Measurements from ENCODE around the gene DYNLT1. TPM values are rescaled to one million over a fixed set of nuclear protein-coding genes. Genes with fewer than 3 reads are reported as not detected.
"Not testable (repeated sequence)": the region's sequence is repeated elsewhere in the genome, so short reads cannot be mapped to it uniquely, and the experiment has no call there.

The DYNLT1 gene
- total and polyA plus RNA-seq, 10 of the 15 experiments (the other 5 are each of a cell fraction or from before 2014, with no cell fraction given): 33.6 to 298 (median 89.2) TPM

DNA sequence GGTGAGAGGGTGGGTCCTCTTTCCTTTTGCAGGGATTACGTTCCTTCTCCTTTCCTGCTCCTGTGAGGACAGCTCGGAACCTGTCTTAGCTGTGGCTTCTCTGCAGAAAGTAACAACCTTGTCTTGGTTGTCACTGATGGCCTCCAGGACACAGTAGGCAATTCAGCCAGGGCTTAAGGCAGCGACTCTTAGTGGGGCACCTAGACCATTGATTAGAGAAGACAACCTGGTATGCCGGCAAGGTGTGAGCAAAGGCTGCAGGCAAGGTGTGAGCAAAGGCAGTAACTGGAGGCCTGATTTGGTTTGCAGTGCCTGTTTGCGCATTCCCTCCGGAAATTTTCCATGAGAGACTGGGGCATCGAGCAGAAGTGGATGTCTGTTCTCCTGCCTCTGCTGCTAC lies 37.6 kb downstream of the DYNLT1 start:
- SMC1A ChIA-PET (ENCODE audit: uncharacterized antibody, unreplicated experiment): interaction anchor here (1.7 to 4.4 kb wide), 2 partner anchors 386 to 393 kb away, joined by 6 to 36 read pairs; no protein-coding TSS in a partner anchor
- Histone ChIP-seq H3K4me1 (ENCODE audit: control insufficient read depth, insufficient read depth, low read length) (no peaks in the 10 kb centered on the region), H3K36me3 (ENCODE audit: control insufficient read depth in 2 of 2, insufficient read depth in 2 of 2, low read length in 1 of 2) (peaks cover 8 to 20% of the 10 kb centered on the region in 2 experiments; a peak in 3 of 4 replicates), H3K9me3 (replicated peaks; ENCODE audit: control insufficient read depth, insufficient read depth, low read length) (no peaks in the 10 kb centered on the region), H3K27me3 (replicated peaks in 1 of 2; ENCODE audit: control insufficient read depth in 2 of 2, insufficient read depth in 2 of 2, low read length in 1 of 2) (no peaks in the 10 kb centered on the region), H4K20me1 (ENCODE audit: control insufficient read depth, insufficient read depth) (no peaks in the 10 kb centered on the region), H3K4me2 (ENCODE audit: control insufficient read depth, insufficient read depth) (no peak overlapping the region), H2AFZ (ENCODE audit: control insufficient read depth, low read depth, low read length) (no peak overlapping the region), H3K27ac (ENCODE audit: control insufficient read depth, insufficient read depth) (no peak overlapping the region), H3K79me2 (ENCODE audit: control insufficient read depth, insufficient read depth, low read length) (no peaks in the 10 kb centered on the region), H3K9ac (ENCODE audit: control insufficient read depth, insufficient read depth, low read length) (no peak overlapping the region), H3K4me3 (no peak overlapping the region)
- no TSS peak for BruUV-seq (replicated peaks)
- TF ChIP-seq PAX8 (IDR thresholded peaks at IDR 0.05) (no peak), MXI1 (IDR thresholded peaks at IDR 0.05; ENCODE audit: low read depth, low read length) (no peak), SMAD5 (IDR thresholded peaks at IDR 0.05; ENCODE audit: low read depth) (no peak), RUNX3 (IDR thresholded peaks at IDR 0.05; ENCODE audit: low read length) (no peak), CREM (IDR thresholded peaks at IDR 0.05; ENCODE audit: low read depth) (no peak), ZBED1 (IDR thresholded peaks at IDR 0.05; ENCODE audit: borderline replicate concordance) (no peak), RB1 (IDR thresholded peaks at IDR 0.05; ENCODE audit: borderline replicate concordance) (no peak), ASH2L (IDR thresholded peaks at IDR 0.05; ENCODE audit: borderline replicate concordance, low read depth) (no peak)
- TF ChIP-seq, protein P1, sequence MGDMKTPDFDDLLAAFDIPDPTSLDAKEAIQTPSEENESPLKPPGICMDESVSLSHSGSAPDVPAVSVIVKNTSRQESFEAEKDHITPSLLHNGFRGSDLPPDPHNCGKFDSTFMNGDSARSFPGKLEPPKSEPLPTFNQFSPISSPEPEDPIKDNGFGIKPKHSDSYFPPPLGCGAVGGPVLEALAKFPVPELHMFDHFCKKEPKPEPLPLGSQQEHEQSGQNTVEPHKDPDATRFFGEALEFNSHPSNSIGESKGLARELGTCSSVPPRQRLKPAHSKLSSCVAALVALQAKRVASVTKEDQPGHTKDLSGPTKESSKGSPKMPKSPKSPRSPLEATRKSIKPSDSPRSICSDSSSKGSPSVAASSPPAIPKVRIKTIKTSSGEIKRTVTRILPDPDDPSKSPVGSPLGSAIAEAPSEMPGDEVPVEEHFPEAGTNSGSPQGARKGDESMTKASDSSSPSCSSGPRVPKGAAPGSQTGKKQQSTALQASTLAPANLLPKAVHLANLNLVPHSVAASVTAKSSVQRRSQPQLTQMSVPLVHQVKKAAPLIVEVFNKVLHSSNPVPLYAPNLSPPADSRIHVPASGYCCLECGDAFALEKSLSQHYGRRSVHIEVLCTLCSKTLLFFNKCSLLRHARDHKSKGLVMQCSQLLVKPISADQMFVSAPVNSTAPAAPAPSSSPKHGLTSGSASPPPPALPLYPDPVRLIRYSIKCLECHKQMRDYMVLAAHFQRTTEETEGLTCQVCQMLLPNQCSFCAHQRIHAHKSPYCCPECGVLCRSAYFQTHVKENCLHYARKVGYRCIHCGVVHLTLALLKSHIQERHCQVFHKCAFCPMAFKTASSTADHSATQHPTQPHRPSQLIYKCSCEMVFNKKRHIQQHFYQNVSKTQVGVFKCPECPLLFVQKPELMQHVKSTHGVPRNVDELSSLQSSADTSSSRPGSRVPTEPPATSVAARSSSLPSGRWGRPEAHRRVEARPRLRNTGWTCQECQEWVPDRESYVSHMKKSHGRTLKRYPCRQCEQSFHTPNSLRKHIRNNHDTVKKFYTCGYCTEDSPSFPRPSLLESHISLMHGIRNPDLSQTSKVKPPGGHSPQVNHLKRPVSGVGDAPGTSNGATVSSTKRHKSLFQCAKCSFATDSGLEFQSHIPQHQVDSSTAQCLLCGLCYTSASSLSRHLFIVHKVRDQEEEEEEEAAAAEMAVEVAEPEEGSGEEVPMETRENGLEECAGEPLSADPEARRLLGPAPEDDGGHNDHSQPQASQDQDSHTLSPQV (IDR thresholded peaks at IDR 0.05): no peak
- TF ChIP-seq, protein P2, sequence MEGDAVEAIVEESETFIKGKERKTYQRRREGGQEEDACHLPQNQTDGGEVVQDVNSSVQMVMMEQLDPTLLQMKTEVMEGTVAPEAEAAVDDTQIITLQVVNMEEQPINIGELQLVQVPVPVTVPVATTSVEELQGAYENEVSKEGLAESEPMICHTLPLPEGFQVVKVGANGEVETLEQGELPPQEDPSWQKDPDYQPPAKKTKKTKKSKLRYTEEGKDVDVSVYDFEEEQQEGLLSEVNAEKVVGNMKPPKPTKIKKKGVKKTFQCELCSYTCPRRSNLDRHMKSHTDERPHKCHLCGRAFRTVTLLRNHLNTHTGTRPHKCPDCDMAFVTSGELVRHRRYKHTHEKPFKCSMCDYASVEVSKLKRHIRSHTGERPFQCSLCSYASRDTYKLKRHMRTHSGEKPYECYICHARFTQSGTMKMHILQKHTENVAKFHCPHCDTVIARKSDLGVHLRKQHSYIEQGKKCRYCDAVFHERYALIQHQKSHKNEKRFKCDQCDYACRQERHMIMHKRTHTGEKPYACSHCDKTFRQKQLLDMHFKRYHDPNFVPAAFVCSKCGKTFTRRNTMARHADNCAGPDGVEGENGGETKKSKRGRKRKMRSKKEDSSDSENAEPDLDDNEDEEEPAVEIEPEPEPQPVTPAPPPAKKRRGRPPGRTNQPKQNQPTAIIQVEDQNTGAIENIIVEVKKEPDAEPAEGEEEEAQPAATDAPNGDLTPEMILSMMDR (IDR thresholded peaks at IDR 0.05 in 2 of 3, conservative IDR thresholded peaks at IDR 0.05 in 1 of 3; ENCODE audit: control insufficient read depth in 2 of 3, extremely low read depth in 1 of 3, insufficient read depth in 1 of 3, low read depth in 3 of 3, low read length in 3 of 3): no peak
- WGBS (ENCODE audit: insufficient coverage, insufficient replicate concordance, low lambda C conversion rate, missing lambda C conversion rate): 81% methylated on average over 7 of the region's 7 CpGs
- intact Hi-C loops (cut with micrococcal nuclease; ENCODE audit: unreplicated experiment): no loop called here
- POLR2A ChIA-PET: no interaction called here
- DNase-seq (ENCODE audit: low read depth, low spot score): no peak
- CTCF ChIA-PET: interaction anchor here (0.8 to 6.8 kb wide), 4 partner anchors 84 to 392 kb away, joined by 4 to 88 read pairs (median 52); no protein-coding TSS in a partner anchor
- no peak for FAIRE-seq
- in situ Hi-C loops (cut with MboI): no loop called here
- no peak for ATAC-seq
- RAD21 ChIA-PET (ENCODE audit: unreplicated experiment): interaction anchor here (1.2 kb wide), 1 partner anchor 386 kb away, joined by 5 read pairs; no protein-coding TSS in a partner anchor

DNA sequence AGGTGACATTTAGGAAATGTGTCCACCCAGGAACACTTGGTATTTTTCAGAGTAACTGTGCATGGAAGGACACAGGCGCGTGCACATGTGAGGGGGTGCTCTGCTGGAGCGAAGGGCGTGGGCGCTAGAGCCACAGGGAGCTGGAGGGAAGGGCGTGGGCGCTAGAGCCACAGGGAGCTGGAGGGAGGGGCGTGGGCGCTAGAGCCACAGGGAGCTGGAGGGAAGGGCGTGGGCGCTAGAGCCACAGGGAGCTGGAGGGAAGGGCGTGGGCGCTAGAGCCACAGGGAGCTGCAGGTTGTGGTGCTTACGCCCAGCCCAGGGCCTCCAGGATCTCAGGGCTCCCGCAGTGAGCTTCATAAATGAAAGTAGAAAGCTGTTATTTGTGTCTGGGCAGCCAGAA lies 38.5 kb downstream of the DYNLT1 start:
- H3K9ac ChIP-seq (ENCODE audit: control insufficient read depth, insufficient read depth, low read length); H2AFZ ChIP-seq (ENCODE audit: control insufficient read depth, low read depth, low read length); H4K20me1 ChIP-seq (ENCODE audit: control insufficient read depth, insufficient read depth); FAIRE-seq; DNase-seq (ENCODE audit: low read depth, low spot score); BruUV-seq (replicated peaks); H3K4me3 ChIP-seq; H3K9me3 ChIP-seq (replicated peaks; ENCODE audit: control insufficient read depth, insufficient read depth, low read length); intact Hi-C loops (cut with micrococcal nuclease; ENCODE audit: unreplicated experiment); in situ Hi-C loops (cut with MboI); H3K27me3 ChIP-seq (replicated peaks in 1 of 2; ENCODE audit: control insufficient read depth in 2 of 2, insufficient read depth in 2 of 2, low read length in 1 of 2); ATAC-seq; H3K4me1 ChIP-seq (ENCODE audit: control insufficient read depth, insufficient read depth, low read length); H3K4me2 ChIP-seq (ENCODE audit: control insufficient read depth, insufficient read depth); H3K79me2 ChIP-seq (ENCODE audit: control insufficient read depth, insufficient read depth, low read length); H3K27ac ChIP-seq (ENCODE audit: control insufficient read depth, insufficient read depth): not testable (repeated sequence)
- CTCF ChIA-PET: interaction anchor here (0.6 to 6.8 kb wide), 24 partner anchors 11 to 394 kb away, joined by 3 to 88 read pairs (median 4); partner anchors contain the start of genes DYNLT1 and SYTL3
- SMC1A ChIA-PET (ENCODE audit: uncharacterized antibody, unreplicated experiment): interaction anchor here (0.8 to 4.7 kb wide), 12 partner anchors 10 to 392 kb away, joined by 3 to 36 read pairs (median 6); partner anchors contain the start of gene SYTL3
- POLR2A ChIA-PET: interaction anchor here (0.5 kb wide), 1 partner anchor 45 kb away, joined by 3 read pairs; no protein-coding TSS in a partner anchor
- RAD21 ChIA-PET (ENCODE audit: unreplicated experiment): interaction anchor here (0.6 to 3.4 kb wide), 13 partner anchors 38 to 400 kb away, joined by 3 to 35 read pairs (median 4); partner anchors contain the start of gene DYNLT1
- peaks cover 5 to 18% of the 10 kb centered on the region in 2 experiments; a peak in 3 of 4 replicates for H3K36me3 ChIP-seq (ENCODE audit: control insufficient read depth in 2 of 2, insufficient read depth in 2 of 2, low read length in 1 of 2)
- 92% methylated on average over 10 of the region's 15 CpGs for WGBS (ENCODE audit: insufficient coverage, insufficient replicate concordance, low lambda C conversion rate, missing lambda C conversion rate)

All from GM12878 (cell line).